GM12878 (cell line): ENCODE results near the gene GIMD1. TPM values are rescaled to one million over a fixed set of nuclear protein-coding genes. Genes with fewer than 3 reads are reported as not detected.
"Not testable (repeated sequence)": the region's sequence is repeated elsewhere in the genome, so short reads cannot be mapped to it uniquely, and the experiment has no call there.

Source experiments
- ATAC-seq: fragments of 200-7000 bp; cut with Tn5 transposase; 3 replicates; pipeline ENCODE4 v1.9.1; 2020; ENCODE audit warnings: mild to moderate bottlenecking, moderate library complexity
- BruUV-seq: library from RNA; stranded (reverse); fragments of 400-500 nt; replicated peaks from 2 replicates; lab custom pipeline; 2021; lab: Mats Ljungman, UMichigan
- CTCF ChIA-PET: fragments of 300-600 bp; sonication (Branson Sonifier 250); formaldehyde crosslinking; extraction: SDS; loops from one replicate; lab custom pipeline; 2021; ENCODE audit warnings: inconsistent platforms; lab: Yijun Ruan, JAX
- POLR2A ChIA-PET: fragments of 350-600 bp; formaldehyde crosslinking; extraction: SDS; loops from one replicate; lab custom pipeline; 2021; ENCODE audit warnings: inconsistent platforms; lab: Charles Lee
- RAD21 ChIA-PET: fragments of 300-600 bp; sonication (Branson Sonifier 250); formaldehyde crosslinking; loops from one replicate; lab custom pipeline; 2023; ENCODE audit warnings: antibody characterized with exemption; ENCODE audit not compliant: unreplicated experiment; lab: Charles Lee
- SMC1A ChIA-PET: fragments of 300-600 bp; sonication (Branson Sonifier 250); formaldehyde crosslinking; loops from one replicate; lab custom pipeline; 2023; ENCODE audit not compliant: unreplicated experiment, uncharacterized antibody; lab: Charles Lee
- DNase-seq: peaks from one replicate; pipeline ENCODE4 v3.0.0-alpha.2; 2011; ENCODE audit warnings: low read depth, low spot score
- FAIRE-seq: peaks from 3 replicates; lab custom pipeline; 2011; peaks lifted over from hg19 to GRCh38; lab: Jason Lieb, UNC
- H2AFZ ChIP-seq: 2 replicates; pipeline ENCODE4 v1.6.0; 2011; ENCODE audit warnings: low read depth, low read length, control low read depth; ENCODE audit not compliant: control insufficient read depth
- H3K27ac ChIP-seq: 2 replicates; pipeline ENCODE4 v1.5.1; 2011; ENCODE audit warnings: control low read depth; ENCODE audit not compliant: control insufficient read depth, insufficient read depth
- H3K27me3 ChIP-seq, 2 experiments: replicated peaks in 1 of 2; 2 replicates each; pipeline versions ENCODE4 v1.6.0 to v1.6.1; 2011; ENCODE audit warnings: low read length in 1 of 2; ENCODE audit not compliant: control insufficient read depth in 2 of 2, insufficient read depth in 2 of 2
- H3K36me3 ChIP-seq, 2 experiments: 2 replicates each; pipeline ENCODE4 v1.5.1; 2011; ENCODE audit warnings: low read length in 1 of 2; ENCODE audit not compliant: control insufficient read depth in 2 of 2, insufficient read depth in 2 of 2
- H3K4me1 ChIP-seq: 2 replicates; pipeline ENCODE4 v1.6.1; 2011; ENCODE audit warnings: mild to moderate bottlenecking, low read length, moderate library complexity, mixed read lengths; ENCODE audit not compliant: control insufficient read depth, insufficient read depth
- H3K4me2 ChIP-seq: 2 replicates; pipeline ENCODE4 v1.6.0; 2011; ENCODE audit warnings: control low read depth; ENCODE audit not compliant: control insufficient read depth, insufficient read depth
- H3K4me3 ChIP-seq: fragments of 200-600 bp; sonication (generic); 2 replicates; pipeline ENCODE4 v1.5.1; 2016
- H3K79me2 ChIP-seq: 2 replicates; pipeline ENCODE4 v1.6.0; 2011; ENCODE audit warnings: low read length; ENCODE audit not compliant: control insufficient read depth, insufficient read depth
- H3K9ac ChIP-seq: 2 replicates; pipeline ENCODE4 v1.8.0; 2011; ENCODE audit warnings: low read length, control low read depth, mixed read lengths; ENCODE audit not compliant: control insufficient read depth, insufficient read depth
- H3K9me3 ChIP-seq: replicated peaks from 3 replicates; pipeline ENCODE4 v1.5.1; 2011; ENCODE audit warnings: mild to moderate bottlenecking, low read length; ENCODE audit not compliant: control insufficient read depth, insufficient read depth
- H4K20me1 ChIP-seq: 2 replicates; pipeline ENCODE4 v1.6.0; 2011; ENCODE audit not compliant: control insufficient read depth, insufficient read depth
- GATAD2B ChIP-seq: fragments of 450-650 bp; conservative IDR thresholded peaks from 2 replicates; pipeline ENCODE4 v1.6.1; 2017; ENCODE audit warnings: low read depth, mild to moderate bottlenecking, moderate library complexity
- JUNB ChIP-seq: IDR thresholded peaks from 2 replicates; pipeline ENCODE4 v1.6.1; 2016; ENCODE audit warnings: antibody characterized with exemption, mild to moderate bottlenecking
- WGBS: methylation state at CpG from one replicate; pipeline ENCODE4 v1.1.6; 2016; ENCODE audit warnings: low lambda C conversion rate; ENCODE audit not compliant: insufficient replicate concordance, insufficient coverage; ENCODE audit errors: missing lambda C conversion rate; 5-methylcytosine and 5-hydroxymethylcytosine counted together
- in situ Hi-C: fragments of 300-500 bp; cut with MboI; formaldehyde crosslinking; loops from 9 replicates; pipeline ENCODE4 v1.14.3; 2018; ENCODE audit warnings: mixed read lengths
- intact Hi-C: fragments of 100-400 bp; cut with micrococcal nuclease; formaldehyde crosslinking; loops from one replicate; pipeline ENCODE4 v1.14.2; 2022; ENCODE audit not compliant: unreplicated experiment
- polyA plus RNA-seq, 11 experiments: library from polyadenylated mRNA; depleted of rRNA in 4 of 11; unstranded in 6 of 11; stranded (reverse) in 5 of 11; fragments of >200 nt; fragmentation: Nextera tagmentation in 4 of 11; fragmentation: Illumina TruSeq in 1 of 11; extraction: Ambion mirVana in 4 of 11; extraction: Trizol in 1 of 11; gene quantifications; 1 replicate in 1 of 11; 2 replicates in 10 of 11; pipeline versions ENCODE4 v1.2.1 to v1.2.3, GENCODE V29; 2011 to 2016; ENCODE audit warnings: inconsistent platforms in 2 of 11, missing spikeins in 2 of 11, low read depth in 1 of 11
- total RNA-seq, 4 experiments: library from RNA; depleted of rRNA in 3 of 4; stranded (reverse); fragments of >200 nt in 3 of 4; fragmentation: Illumina TruSeq in 1 of 4; extraction: Trizol in 1 of 4; gene quantifications; 2 replicates each; pipeline versions ENCODE4 v1.2.1 to v1.2.3, GENCODE V29; 2013 to 2021

Gene GIMD1
- total and polyA plus RNA-seq, 10 of the 15 experiments (the other 5 are each of a cell fraction or from before 2014, with no cell fraction given), result 0.14 TPM; not detected in 9

DNA sequence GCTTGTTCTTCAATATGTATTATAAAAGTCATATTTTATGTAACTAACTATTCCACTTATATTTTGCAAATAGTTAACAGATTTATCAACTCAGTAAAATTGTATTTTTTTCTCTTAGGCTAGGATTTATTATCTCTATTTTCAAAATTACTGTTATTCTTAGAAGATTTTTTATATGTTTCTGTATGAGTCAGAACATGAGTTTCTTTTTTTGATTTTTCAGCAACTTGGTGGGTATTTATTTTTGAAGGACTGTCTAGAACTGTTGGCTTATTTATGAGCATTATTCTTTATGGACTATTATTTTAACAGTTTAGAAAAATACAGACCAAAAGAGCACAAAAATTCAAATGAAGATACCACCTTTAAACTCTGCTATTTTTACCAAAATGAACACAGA, 45.5 kb downstream of the GIMD1 start:
- in situ Hi-C loops (no loop called here), intact Hi-C loops (no loop called here)
- Histone ChIP-seq H3K9me3 (peaks cover 2% of the 10 kb centered on the region; the same call in 2 of the 3 replicates), H3K4me3 (no peak overlapping the region), H3K79me2 (peaks cover 47% of the 10 kb centered on the region), H3K27ac (no peak overlapping the region), H3K4me2 (0 out of 2 replicates have a peak overlapping the region, but pooled peaks have one; percentile 22), H3K4me1 (peaks cover 3% of the 10 kb centered on the region; the same call in 1 of the 2 replicates), H3K36me3 (peaks cover 0 to 10% of the 10 kb centered on the region in 2 experiments; a peak in 2 of 4 replicates), H3K27me3 (no peaks in the 10 kb centered on the region), H2AFZ (no peak overlapping the region), H3K9ac (no peak overlapping the region), H4K20me1 (no peaks in the 10 kb centered on the region)
- no peak for DNase-seq
- SMC1A ChIA-PET, result interaction anchor here (0.7 kb wide), 2 partner anchors 21 to 270 kb away, joined by 3 to 4 read pairs; no protein-coding TSS in a partner anchor
- TF ChIP-seq JUNB (peak; percentile 64), GATAD2B (no peak)
- CTCF ChIA-PET, result no interaction called here
- no peak for FAIRE-seq
- POLR2A ChIA-PET, result no interaction called here
- RAD21 ChIA-PET, result interaction anchor here (0.8 kb wide), 1 partner anchor 57 kb away, joined by 5 read pairs; no protein-coding TSS in a partner anchor
- ATAC-seq, result peak; percentile 38; the same call in 2 of the 3 replicates
- no TSS peak for BruUV-seq

DNA sequence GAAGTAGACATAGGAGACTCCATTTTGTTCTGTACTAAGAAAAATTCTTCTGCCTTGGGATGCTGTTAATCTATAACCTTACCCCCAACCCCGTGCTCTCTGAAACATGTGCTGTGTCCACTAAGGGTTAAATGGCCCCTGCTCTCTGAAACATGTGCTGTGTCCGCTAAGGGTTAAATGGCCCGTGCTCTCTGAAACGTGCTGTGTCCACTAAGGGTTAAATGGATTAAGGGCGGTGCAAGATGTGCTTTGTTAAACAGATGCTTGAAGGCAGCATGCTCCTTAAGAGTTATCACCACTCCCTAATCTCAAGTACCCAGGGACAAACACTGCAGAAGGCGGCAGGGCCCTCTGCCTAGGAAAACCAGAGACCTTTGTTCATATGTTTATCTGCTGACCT, 46.8 kb downstream of the GIMD1 start:
- H2AFZ ChIP-seq, SMC1A ChIA-PET, H3K27me3 ChIP-seq, BruUV-seq, H3K27ac ChIP-seq, POLR2A ChIA-PET, H3K4me3 ChIP-seq, FAIRE-seq, ATAC-seq, RAD21 ChIA-PET, intact Hi-C loops, H4K20me1 ChIP-seq, H3K4me2 ChIP-seq, H3K9me3 ChIP-seq, H3K9ac ChIP-seq, H3K4me1 ChIP-seq, H3K36me3 ChIP-seq, in situ Hi-C loops, DNase-seq, CTCF ChIA-PET: not testable (repeated sequence)
- H3K79me2 ChIP-seq, result peaks cover 60% of the 10 kb centered on the region
- 96% methylated on average over 6 of the region's 6 CpGs for WGBS

DNA sequence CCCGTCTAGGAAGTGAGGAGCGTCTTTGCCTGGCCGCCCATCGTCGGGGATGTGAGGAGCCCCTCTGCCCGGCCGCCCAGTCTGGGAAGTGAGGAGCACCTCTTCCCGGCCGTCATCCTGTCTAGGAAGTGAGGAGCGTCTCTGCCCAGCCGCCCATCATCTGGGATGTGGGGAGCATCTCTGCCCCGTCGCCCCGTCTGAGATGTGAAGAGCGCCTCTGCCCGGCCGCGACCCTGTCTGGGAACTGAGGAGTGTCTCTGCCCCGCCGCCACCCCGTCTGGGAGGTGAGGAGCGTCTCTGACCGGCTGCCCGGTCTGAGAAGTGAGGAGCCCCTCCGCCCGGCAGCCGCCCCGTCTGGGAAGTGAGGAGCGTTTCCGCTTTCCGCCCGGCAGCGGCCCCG, 47.4 kb downstream of the GIMD1 start:
- H3K27ac ChIP-seq, BruUV-seq, H3K9ac ChIP-seq, H3K4me1 ChIP-seq, FAIRE-seq, H3K36me3 ChIP-seq, H3K4me2 ChIP-seq, POLR2A ChIA-PET, in situ Hi-C loops, RAD21 ChIA-PET, H3K9me3 ChIP-seq, H4K20me1 ChIP-seq, H3K27me3 ChIP-seq, H2AFZ ChIP-seq, DNase-seq, intact Hi-C loops, ATAC-seq, H3K4me3 ChIP-seq, SMC1A ChIA-PET, CTCF ChIA-PET: not testable (repeated sequence)
- H3K79me2 ChIP-seq, result peaks cover 66% of the 10 kb centered on the region
- WGBS, result 98% methylated on average over 22 of the region's 34 CpGs
